ENCODE data around the gene AKAP9. TPM values are rescaled to one million over a fixed set of nuclear protein-coding genes. Genes with fewer than 3 reads are reported as not detected.
"Not testable (repeated sequence)": the region's sequence is repeated elsewhere in the genome, so short reads cannot be mapped to it uniquely, and the experiment has no call there.

AKAP9 gene
- total and polyA plus RNA-seq, 4 donors, result 76.0 to 124 (median 92.5) TPM

DNA sequence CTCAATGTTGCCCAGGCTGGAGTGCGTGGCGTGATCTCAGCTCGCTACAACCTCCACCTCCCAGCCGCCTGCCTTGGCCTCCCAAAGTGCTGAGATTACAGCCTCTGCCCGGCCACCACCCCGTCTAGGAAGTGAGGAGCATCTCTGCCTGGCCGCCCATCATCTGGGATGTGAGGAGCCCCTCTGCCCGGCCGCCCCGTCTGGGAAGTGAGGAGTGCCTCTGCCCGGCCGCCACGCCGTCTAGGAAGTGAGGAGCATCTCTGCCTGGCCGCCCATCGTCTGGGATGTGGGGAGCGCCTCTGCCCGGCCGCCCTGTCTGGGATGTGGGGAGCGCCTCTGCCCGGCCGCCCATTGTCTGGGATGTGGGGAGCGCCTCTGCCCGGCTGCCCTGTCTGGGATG, 86.0 kb downstream of the AKAP9 start:
- not testable (repeated sequence) for H3K9me3 ChIP-seq (ENCODE audit: control insufficient read depth, insufficient read depth, low read length); H3K4me1 ChIP-seq (ENCODE audit: control insufficient read depth, insufficient read depth, low read length); H3K27me3 ChIP-seq (ENCODE audit: control insufficient read depth, insufficient read depth, low read length); H3K4me3 ChIP-seq (ENCODE audit: low read depth, low read length); H3K27ac ChIP-seq (ENCODE audit: low read depth, low read length); DNase-seq (ENCODE audit: low read depth in 4 of 6, low spot score in 6 of 6)
- 98% methylated on average over 16 of the region's 24 CpGs for WGBS (ENCODE audit: insufficient coverage)
- peaks cover 25% of the 10 kb centered on the region for H3K36me3 ChIP-seq (ENCODE audit: control insufficient read depth, insufficient read depth, low read length)

- DNase-seq (ENCODE audit: low read depth in 4 of 6, low spot score in 6 of 6); H3K9me3 ChIP-seq (ENCODE audit: control insufficient read depth, insufficient read depth, low read length); H3K27ac ChIP-seq (ENCODE audit: low read depth, low read length); H3K4me3 ChIP-seq (ENCODE audit: low read depth, low read length); H3K27me3 ChIP-seq (ENCODE audit: control insufficient read depth, insufficient read depth, low read length); H3K4me1 ChIP-seq (ENCODE audit: control insufficient read depth, insufficient read depth, low read length): not testable (repeated sequence)
- H3K36me3 ChIP-seq (ENCODE audit: control insufficient read depth, insufficient read depth, low read length), result peaks cover 27% of the 10 kb centered on the region
- WGBS (ENCODE audit: insufficient coverage), result 97% methylated on average over 29 of the region's 29 CpGs
Measured at GRCh38 chr7:92027128-92027527, 86.5 kb downstream of the AKAP9 start.

DNA sequence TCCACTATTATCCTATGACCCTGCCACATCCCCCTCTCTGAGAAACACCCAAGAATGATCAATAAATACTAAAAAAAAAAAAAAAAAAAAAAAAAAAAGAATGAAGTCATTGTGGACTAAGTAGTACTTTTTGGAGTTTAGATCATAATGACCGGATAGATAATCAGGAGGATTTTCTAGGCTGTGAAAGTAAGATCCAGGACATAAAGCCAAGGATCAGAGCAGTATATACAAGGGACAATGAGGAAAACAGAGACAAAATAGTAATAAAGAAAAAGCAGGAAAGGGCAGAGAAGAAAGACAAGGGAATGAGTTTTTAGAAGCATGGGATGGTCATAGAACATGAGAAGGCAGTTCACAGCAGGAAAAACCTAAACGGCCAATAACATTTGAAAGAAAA, 87.6 kb downstream of the AKAP9 start:
- Histone ChIP-seq H3K4me3 (ENCODE audit: low read depth, low read length) (no peak overlapping the region), H3K27ac (ENCODE audit: low read depth, low read length) (no peak overlapping the region), H3K4me1 (ENCODE audit: control insufficient read depth, insufficient read depth, low read length) (no peaks in the 10 kb centered on the region), H3K36me3 (ENCODE audit: control insufficient read depth, insufficient read depth, low read length) (peaks cover 30% of the 10 kb centered on the region), H3K27me3 (ENCODE audit: control insufficient read depth, insufficient read depth, low read length) (no peaks in the 10 kb centered on the region), H3K9me3 (ENCODE audit: control insufficient read depth, insufficient read depth, low read length) (no peaks in the 10 kb centered on the region)
- DNase-seq (ENCODE audit: low read depth in 4 of 6, low spot score in 6 of 6), result no peak
- 100% methylated on average over 1 of the region's 2 CpGs for WGBS (ENCODE audit: insufficient coverage)

DNA sequence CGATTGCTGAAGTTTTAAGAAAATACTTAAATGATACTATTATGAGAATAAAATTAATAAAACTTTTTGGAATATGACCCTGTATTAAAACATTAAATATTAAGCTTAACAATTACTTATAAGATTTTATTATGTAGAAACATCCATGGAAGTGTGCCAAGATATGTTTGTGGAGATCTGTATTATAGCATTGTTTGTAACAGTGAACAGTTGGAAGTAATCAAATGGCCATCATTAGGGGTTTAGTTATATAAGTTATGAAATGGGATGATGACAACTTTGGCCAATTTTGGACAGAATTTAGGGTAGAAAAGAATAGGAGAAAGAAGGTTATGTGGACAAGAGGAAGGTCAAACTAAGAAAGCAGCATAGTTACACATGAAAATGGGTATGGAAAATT, 88.0 kb downstream of the AKAP9 start:
- no peaks in the 10 kb centered on the region for H3K9me3 ChIP-seq (ENCODE audit: control insufficient read depth, insufficient read depth, low read length)
- peaks cover 33% of the 10 kb centered on the region for H3K36me3 ChIP-seq (ENCODE audit: control insufficient read depth, insufficient read depth, low read length)
- no peaks in the 10 kb centered on the region for H3K4me1 ChIP-seq (ENCODE audit: control insufficient read depth, insufficient read depth, low read length)
- H3K27ac ChIP-seq (ENCODE audit: low read depth, low read length), result no peak overlapping the region
- no peak for DNase-seq (ENCODE audit: low read depth in 4 of 6, low spot score in 6 of 6)
- no peaks in the 10 kb centered on the region for H3K27me3 ChIP-seq (ENCODE audit: control insufficient read depth, insufficient read depth, low read length)
- WGBS (ENCODE audit: insufficient coverage), result no CpG with 5 or more reads among the region's 1 CpG
- no peak overlapping the region for H3K4me3 ChIP-seq (ENCODE audit: low read depth, low read length)

- H3K27ac ChIP-seq (ENCODE audit: low read depth, low read length), result no peak overlapping the region
- H3K36me3 ChIP-seq (ENCODE audit: control insufficient read depth, insufficient read depth, low read length), result peaks cover 14% of the 10 kb centered on the region
- no peak overlapping the region for H3K4me3 ChIP-seq (ENCODE audit: low read depth, low read length)
- no peaks in the 10 kb centered on the region for H3K9me3 ChIP-seq (ENCODE audit: control insufficient read depth, insufficient read depth, low read length)
- no peaks in the 10 kb centered on the region for H3K4me1 ChIP-seq (ENCODE audit: control insufficient read depth, insufficient read depth, low read length)
- no CpG with 5 or more reads among the region's 2 CpGs for WGBS (ENCODE audit: insufficient coverage)
- no peaks in the 10 kb centered on the region for H3K27me3 ChIP-seq (ENCODE audit: control insufficient read depth, insufficient read depth, low read length)
- DNase-seq (ENCODE audit: low read depth in 4 of 6, low spot score in 6 of 6), result no peak
Measured at GRCh38 chr7:92034116-92034515, 93.5 kb downstream of the AKAP9 start.

GRCh38 chr7:92035576-92035975, 94.9 kb downstream of the AKAP9 start:
- Histone ChIP-seq H3K9me3 (ENCODE audit: control insufficient read depth, insufficient read depth, low read length) (no peaks in the 10 kb centered on the region), H3K4me3 (ENCODE audit: low read depth, low read length) (no peak overlapping the region), H3K27me3 (ENCODE audit: control insufficient read depth, insufficient read depth, low read length) (no peaks in the 10 kb centered on the region), H3K27ac (ENCODE audit: low read depth, low read length) (no peak overlapping the region), H3K4me1 (ENCODE audit: control insufficient read depth, insufficient read depth, low read length) (no peaks in the 10 kb centered on the region), H3K36me3 (ENCODE audit: control insufficient read depth, insufficient read depth, low read length) (peaks cover 12% of the 10 kb centered on the region)
- WGBS (ENCODE audit: insufficient coverage), result no CpG with 5 or more reads among the region's 1 CpG
- no peak for DNase-seq (ENCODE audit: low read depth in 4 of 6, low spot score in 6 of 6)

DNA sequence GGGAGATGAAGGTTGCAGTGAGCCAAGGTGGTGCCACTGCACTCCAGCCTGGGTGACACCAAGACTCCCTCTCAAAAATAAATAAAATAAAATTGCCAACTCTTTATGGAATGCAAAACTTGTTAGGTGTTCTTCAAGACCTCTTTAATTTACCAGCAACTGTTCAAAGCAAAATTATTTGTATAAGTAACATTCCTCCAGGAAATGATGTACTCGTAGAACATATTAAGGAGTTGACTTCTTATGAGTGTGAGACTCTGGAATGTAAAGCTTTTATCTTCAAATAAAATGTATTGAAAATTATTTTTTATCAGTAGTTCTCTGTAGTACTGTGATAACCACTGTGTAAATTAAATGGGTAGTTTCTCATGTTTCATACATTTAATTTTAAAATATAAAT, 99.2 kb downstream of the AKAP9 start:
- no peak for DNase-seq (ENCODE audit: low read depth in 4 of 6, low spot score in 6 of 6)
- peaks cover 3% of the 10 kb centered on the region for H3K36me3 ChIP-seq (ENCODE audit: control insufficient read depth, insufficient read depth, low read length)
- WGBS (ENCODE audit: insufficient coverage), result no CpG with 5 or more reads among the region's 1 CpG
- H3K27me3 ChIP-seq (ENCODE audit: control insufficient read depth, insufficient read depth, low read length), result no peaks in the 10 kb centered on the region
- no peaks in the 10 kb centered on the region for H3K4me1 ChIP-seq (ENCODE audit: control insufficient read depth, insufficient read depth, low read length)
- no peak overlapping the region for H3K27ac ChIP-seq (ENCODE audit: low read depth, low read length)
- H3K9me3 ChIP-seq (ENCODE audit: control insufficient read depth, insufficient read depth, low read length), result no peaks in the 10 kb centered on the region
- H3K4me3 ChIP-seq (ENCODE audit: low read depth, low read length), result no peak overlapping the region

GRCh38 chr7:92042056-92042737, 101.5 kb downstream of the AKAP9 start:
- no peaks in the 10 kb centered on the region for H3K9me3 ChIP-seq (ENCODE audit: control insufficient read depth, insufficient read depth, low read length)
- no peaks in the 10 kb centered on the region for H3K4me1 ChIP-seq (ENCODE audit: control insufficient read depth, insufficient read depth, low read length)
- no peak overlapping the region for H3K4me3 ChIP-seq (ENCODE audit: low read depth, low read length)
- DNase-seq (ENCODE audit: low read depth in 4 of 6, low spot score in 6 of 6), result no peak
- peaks cover 11% of the 10 kb centered on the region for H3K36me3 ChIP-seq (ENCODE audit: control insufficient read depth, insufficient read depth, low read length)
- H3K27ac ChIP-seq (ENCODE audit: low read depth, low read length), result no peak overlapping the region
- 100% methylated on average over 2 of the region's 4 CpGs for WGBS (ENCODE audit: insufficient coverage)
- no peaks in the 10 kb centered on the region for H3K27me3 ChIP-seq (ENCODE audit: control insufficient read depth, insufficient read depth, low read length)

DNA sequence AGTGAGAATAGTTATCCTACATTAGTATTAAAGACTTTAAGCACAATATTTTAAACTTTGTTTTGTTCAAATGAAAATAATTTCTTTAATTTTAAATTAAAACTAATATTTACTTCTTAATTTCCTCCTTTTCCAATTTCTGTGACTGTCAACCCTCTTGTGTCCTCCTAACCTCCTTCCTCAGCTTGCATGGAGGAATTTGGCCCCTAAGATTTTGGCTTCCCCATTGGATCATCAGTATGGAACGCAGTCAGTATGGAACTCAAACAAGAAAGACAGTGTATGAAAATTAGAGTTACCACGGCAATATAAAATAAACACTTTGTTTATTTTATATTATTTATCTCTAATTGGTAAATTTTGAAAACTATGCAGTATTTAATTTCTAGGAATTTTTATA, 102.4 kb downstream of the AKAP9 start:
- no peaks in the 10 kb centered on the region for H3K9me3 ChIP-seq (ENCODE audit: control insufficient read depth, insufficient read depth, low read length)
- no peak overlapping the region for H3K27ac ChIP-seq (ENCODE audit: low read depth, low read length)

DNA sequence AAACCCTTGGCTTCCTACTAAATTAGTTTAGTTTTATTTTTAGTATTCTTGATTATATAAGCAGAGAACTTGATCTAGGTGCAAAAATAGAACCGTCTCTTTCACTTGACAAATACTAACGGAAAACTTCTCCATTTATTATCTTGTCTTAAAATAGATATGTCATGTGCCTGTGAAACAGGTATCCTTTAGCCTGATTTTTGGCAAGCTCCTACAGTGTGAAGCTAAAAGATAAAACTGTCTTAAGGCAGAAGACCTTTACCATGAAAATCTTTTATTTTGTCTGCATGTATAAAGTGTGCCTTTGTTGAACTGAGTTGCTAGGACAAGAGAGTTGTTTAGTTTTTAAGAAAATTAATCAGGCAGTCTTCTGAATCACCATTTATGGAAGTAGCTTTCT, 103.0 kb downstream of the AKAP9 start:
- peaks cover 13% of the 10 kb centered on the region for H3K36me3 ChIP-seq (ENCODE audit: control insufficient read depth, insufficient read depth, low read length)

More for the DNA sequence above, 102.4 kb downstream of the AKAP9 start:
- WGBS (ENCODE audit: insufficient coverage), result no CpG with 5 or more reads among the region's 2 CpGs
- H3K4me1 ChIP-seq (ENCODE audit: control insufficient read depth, insufficient read depth, low read length), result no peaks in the 10 kb centered on the region
- H3K36me3 ChIP-seq (ENCODE audit: control insufficient read depth, insufficient read depth, low read length), result peaks cover 11% of the 10 kb centered on the region
- H3K27me3 ChIP-seq (ENCODE audit: control insufficient read depth, insufficient read depth, low read length), result no peaks in the 10 kb centered on the region
- DNase-seq (ENCODE audit: low read depth in 4 of 6, low spot score in 6 of 6), result no peak
- H3K4me3 ChIP-seq (ENCODE audit: low read depth, low read length), result no peak overlapping the region

More for the DNA sequence above, 103.0 kb downstream of the AKAP9 start:
- no peak overlapping the region for H3K27ac ChIP-seq (ENCODE audit: low read depth, low read length)
- no peak overlapping the region for H3K4me3 ChIP-seq (ENCODE audit: low read depth, low read length)
- no peaks in the 10 kb centered on the region for H3K9me3 ChIP-seq (ENCODE audit: control insufficient read depth, insufficient read depth, low read length)
- DNase-seq (ENCODE audit: low read depth in 4 of 6, low spot score in 6 of 6), result no peak
- no peaks in the 10 kb centered on the region for H3K27me3 ChIP-seq (ENCODE audit: control insufficient read depth, insufficient read depth, low read length)
- no CpG with 5 or more reads among the region's 2 CpGs for WGBS (ENCODE audit: insufficient coverage)
- H3K4me1 ChIP-seq (ENCODE audit: control insufficient read depth, insufficient read depth, low read length), result no peaks in the 10 kb centered on the region

Measured in spinal cord (tissue), 10 donors.